ENCODE results near the gene PEX6. TPM values are rescaled to one million over a fixed set of nuclear protein-coding genes. Genes with fewer than 3 reads are reported as not detected.

Gene PEX6
- total and polyA plus RNA-seq, 7 donors: 12.0 to 37.8 (median 24.1) TPM

- Histone ChIP-seq H3K4me3 (peak within 1 kb of the TSS; percentile 97), H3K9me3 (no peaks in the 10 kb centered on the region), H3K27me3 (ENCODE audit: insufficient read depth in 3 of 3, low read length in 2 of 3) (no peaks in the 10 kb centered on the region), H3K4me1 (peaks cover 78% of the 10 kb centered on the region), H3K27ac (peak within 1 kb of the TSS; percentile 95), H3K36me3 (ENCODE audit: insufficient read depth in 1 of 2, low read depth in 1 of 2) (peaks cover 5 to 56% of the 10 kb centered on the region in 2 donors)
- intact Hi-C loops (cut with DNase I): no loop called here
- 0 to 1% (median 0%) methylated on average over 49 to 56 of the region's 56 CpGs for WGBS, 3 donors
- no peak for TF ChIP-seq CTCF (IDR thresholded peaks at IDR 0.05)
- DNase-seq (peak; percentile 90 to 94), ATAC-seq (peak; percentile 83 to 87 (median 84))
Observed at GRCh38 chr6:43021270-43022047, 42.5 kb upstream of the PEX6 start, which contains the start of gene RRP36. TSS of gene RRP36 (plus strand) at chr6:43021623. CDS start at chr6:43021655, 32 bp downstream.

GRCh38 chr6:43020847-43021246 is 41.9 kb upstream of the PEX6 start:
- TF ChIP-seq CTCF (IDR thresholded peaks at IDR 0.05): no peak
- DNase-seq (peak in 1 of 2 donors; percentile 56), ATAC-seq (peak in 3 of 4 donors; percentile 1 to 8 (median 6))
- 34 to 43% (median 40%) methylated on average over 5 of the region's 5 CpGs for WGBS, 3 donors
- H3K27me3 ChIP-seq (ENCODE audit: insufficient read depth in 3 of 3, low read length in 2 of 3): no peaks in the 10 kb centered on the region
- peaks cover 78% of the 10 kb centered on the region for H3K4me1 ChIP-seq
- intact Hi-C loops (cut with DNase I): no loop called here
- no peaks in the 10 kb centered on the region for H3K9me3 ChIP-seq
- peak overlapping the region; percentile 95 for H3K27ac ChIP-seq
- H3K36me3 ChIP-seq (ENCODE audit: insufficient read depth in 1 of 2, low read depth in 1 of 2): peaks cover 5 to 49% of the 10 kb centered on the region in 2 donors
- H3K4me3 ChIP-seq: peak overlapping the region; percentile 97

GRCh38 chr6:43020052-43020705 is 41.2 kb upstream of the PEX6 start:
- Histone ChIP-seq H3K27me3 (ENCODE audit: insufficient read depth in 3 of 3, low read length in 2 of 3) (no peaks in the 10 kb centered on the region), H3K4me1 (peaks cover 84% of the 10 kb centered on the region), H3K4me3 (no peak overlapping the region), H3K27ac (peak overlapping the region; percentile 95), H3K36me3 (ENCODE audit: insufficient read depth in 1 of 2, low read depth in 1 of 2) (peaks cover 3 to 43% of the 10 kb centered on the region in 2 donors), H3K9me3 (no peaks in the 10 kb centered on the region)
- WGBS, 3 donors: 89 to 98% (median 93%) methylated on average over 3 of the region's 3 CpGs
- intact Hi-C loops (cut with DNase I): no loop called here
- DNase-seq: no peak
- no peak for ATAC-seq
- no peak for TF ChIP-seq CTCF (IDR thresholded peaks at IDR 0.05)

- 28 to 42% (median 32%) methylated on average over 2 of the region's 2 CpGs for WGBS, 3 donors
- ATAC-seq (no peak), DNase-seq (no peak)
- intact Hi-C loops (cut with DNase I): loop anchor here in 1 of 2 donors (5.0 kb wide), 1 partner anchor 33 kb away; the partner anchor contains the start of gene CUL7
- Histone ChIP-seq H3K27ac (peak overlapping the region; percentile 95), H3K27me3 (ENCODE audit: insufficient read depth in 3 of 3, low read length in 2 of 3) (no peaks in the 10 kb centered on the region), H3K36me3 (ENCODE audit: insufficient read depth in 1 of 2, low read depth in 1 of 2) (peaks cover 0 to 32% of the 10 kb centered on the region in 2 donors), H3K9me3 (no peaks in the 10 kb centered on the region), H3K4me3 (no peak overlapping the region), H3K4me1 (peaks cover 84% of the 10 kb centered on the region)
- no peak for TF ChIP-seq CTCF (IDR thresholded peaks at IDR 0.05)
Observed at GRCh38 chr6:43019152-43019551, 40.2 kb upstream of the PEX6 start.

All from psoas muscle (tissue), 8 donors.